ENCODE measurements around the gene SLC41A3.

- TF ChIP-seq POLR2A (IDR thresholded peaks at IDR 0.05; ENCODE audit: low read length) (no peak), GATA1 (IDR thresholded peaks at IDR 0.05; ENCODE audit: low read depth, low read length) (no peak)
These were observed 2.1 kb downstream of the SLC41A3 start for GRCh38 chr3:126081618-126082361.

Data from erythroblast (primary cell).